Loucy (cell line): ENCODE results near the gene GLB1L.

Experiments
- H2AFZ ChIP-seq: fragments of 200-600 bp; sonication (generic); 2 replicates; pipeline ENCODE4 v1.6.0; 2016; ENCODE audit warnings: antibody characterized with exemption, mild to moderate bottlenecking, low read length, moderate library complexity
- H3F3A ChIP-seq: fragments of 200-600 bp; 2 replicates; pipeline ENCODE4 v1.6.0; 2016; ENCODE audit warnings: antibody characterized with exemption, low read depth, mild to moderate bottlenecking
- H3K27me3 ChIP-seq: fragments of 200-600 bp; sonication (generic); 2 replicates; pipeline ENCODE4 v1.6.1; 2014; ENCODE audit warnings: low read length, mild to moderate bottlenecking; ENCODE audit not compliant: insufficient read depth, poor library complexity, severe bottlenecking
- H3K36me3 ChIP-seq: fragments of 200-600 bp; sonication (generic); 2 replicates; pipeline ENCODE4 v1.6.1; 2016; ENCODE audit warnings: low read length; ENCODE audit not compliant: insufficient read depth
- H3K4me1 ChIP-seq: fragments of 200-600 bp; sonication (generic); 2 replicates; pipeline ENCODE4 v1.5.1; 2014; ENCODE audit warnings: low read length, mild to moderate bottlenecking; ENCODE audit not compliant: insufficient read depth, poor library complexity, severe bottlenecking
- H3K4me2 ChIP-seq: fragments of 200-600 bp; sonication (generic); 2 replicates; pipeline ENCODE4 v1.6.0; 2014; ENCODE audit warnings: antibody characterized with exemption, low read length, low read depth, mild to moderate bottlenecking; ENCODE audit not compliant: poor library complexity, severe bottlenecking
- H3K4me3 ChIP-seq: fragments of 200-600 bp; sonication (generic); 2 replicates; pipeline ENCODE4 v1.5.1; 2014; ENCODE audit warnings: low read length, mild to moderate bottlenecking, mixed read lengths; ENCODE audit not compliant: poor library complexity, severe bottlenecking
- H3K79me2 ChIP-seq: fragments of 200-600 bp; sonication (generic); 2 replicates; pipeline ENCODE4 v1.6.1; 2014; ENCODE audit warnings: low read length; ENCODE audit not compliant: insufficient read depth
- H3K9ac ChIP-seq: fragments of 200-600 bp; sonication (generic); 2 replicates; pipeline ENCODE4 v1.6.0; 2014; ENCODE audit warnings: mild to moderate bottlenecking, low read depth, low read length, moderate library complexity; ENCODE audit not compliant: poor library complexity, severe bottlenecking
- H3K9me2 ChIP-seq: fragments of 200-600 bp; sonication (generic); replicated peaks from 2 replicates; pipeline ENCODE4 v1.6.1; 2016; ENCODE audit warnings: low read depth, low read length, mixed read lengths
- H3K9me3 ChIP-seq: fragments of 200-600 bp; sonication (generic); 2 replicates; pipeline ENCODE4 v1.6.1; 2014; ENCODE audit warnings: mild to moderate bottlenecking, antibody characterized with exemption, low read length, low read depth; ENCODE audit not compliant: insufficient read depth
- H4K20me1 ChIP-seq: fragments of 200-600 bp; sonication (generic); 2 replicates; pipeline ENCODE4 v1.6.0; 2014; ENCODE audit warnings: antibody characterized with exemption, low read length, mild to moderate bottlenecking; ENCODE audit not compliant: insufficient read depth, poor library complexity, severe bottlenecking
- EZH2phosphoT487 ChIP-seq: fragments of 200-600 bp; IDR thresholded peaks from 2 replicates; pipeline ENCODE4 v1.6.1; 2018; ENCODE audit warnings: antibody characterized with exemption, mild to moderate bottlenecking, moderate library complexity, borderline replicate concordance
- TF ChIP-seq, protein P1 (sequence below): fragments of 200-600 bp; sonication (generic); conservative IDR thresholded peaks from 2 replicates; pipeline ENCODE4 v1.5.1; 2014; ENCODE audit warnings: mild to moderate bottlenecking, antibody characterized with exemption, low read length

GLB1L gene

DNA sequence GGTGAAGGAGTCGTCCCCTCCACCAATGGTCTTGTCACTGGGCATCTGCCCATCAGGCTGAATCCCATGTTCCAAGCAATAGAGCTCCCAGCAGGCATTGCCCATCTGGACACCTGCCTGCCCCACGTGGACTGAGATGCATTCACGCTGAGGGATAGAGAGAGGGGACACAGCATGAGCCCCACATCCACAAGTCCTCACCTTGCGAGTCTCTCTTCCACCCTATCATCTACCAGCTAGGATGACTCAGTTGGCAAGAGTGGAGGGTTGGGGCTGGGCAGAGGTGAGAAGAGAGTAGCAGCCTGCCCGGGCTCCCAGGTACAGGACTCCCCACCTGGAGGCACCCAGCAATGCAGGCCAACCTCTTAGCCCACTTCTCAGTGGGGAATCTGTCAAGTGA, 6.8 kb upstream of the GLB1L start:
- H3K9me2 ChIP-seq = no peaks in the 10 kb centered on the region
- peaks cover 45% of the 10 kb centered on the region for H3K27me3 ChIP-seq
- peaks cover 15% of the 10 kb centered on the region for H4K20me1 ChIP-seq
- H3K79me2 ChIP-seq = no peaks in the 10 kb centered on the region
- H3K9ac ChIP-seq = peak overlapping the region; percentile 47
- no peaks in the 10 kb centered on the region for H3F3A ChIP-seq
- no peaks in the 10 kb centered on the region for H3K36me3 ChIP-seq
- H2AFZ ChIP-seq = no peak overlapping the region
- no peaks in the 10 kb centered on the region for H3K9me3 ChIP-seq
- TF ChIP-seq, protein P1, sequence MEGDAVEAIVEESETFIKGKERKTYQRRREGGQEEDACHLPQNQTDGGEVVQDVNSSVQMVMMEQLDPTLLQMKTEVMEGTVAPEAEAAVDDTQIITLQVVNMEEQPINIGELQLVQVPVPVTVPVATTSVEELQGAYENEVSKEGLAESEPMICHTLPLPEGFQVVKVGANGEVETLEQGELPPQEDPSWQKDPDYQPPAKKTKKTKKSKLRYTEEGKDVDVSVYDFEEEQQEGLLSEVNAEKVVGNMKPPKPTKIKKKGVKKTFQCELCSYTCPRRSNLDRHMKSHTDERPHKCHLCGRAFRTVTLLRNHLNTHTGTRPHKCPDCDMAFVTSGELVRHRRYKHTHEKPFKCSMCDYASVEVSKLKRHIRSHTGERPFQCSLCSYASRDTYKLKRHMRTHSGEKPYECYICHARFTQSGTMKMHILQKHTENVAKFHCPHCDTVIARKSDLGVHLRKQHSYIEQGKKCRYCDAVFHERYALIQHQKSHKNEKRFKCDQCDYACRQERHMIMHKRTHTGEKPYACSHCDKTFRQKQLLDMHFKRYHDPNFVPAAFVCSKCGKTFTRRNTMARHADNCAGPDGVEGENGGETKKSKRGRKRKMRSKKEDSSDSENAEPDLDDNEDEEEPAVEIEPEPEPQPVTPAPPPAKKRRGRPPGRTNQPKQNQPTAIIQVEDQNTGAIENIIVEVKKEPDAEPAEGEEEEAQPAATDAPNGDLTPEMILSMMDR = no peak
- TF ChIP-seq EZH2phosphoT487 = no peak
- peak overlapping the region; percentile 85 for H3K4me2 ChIP-seq
- peaks cover 60% of the 10 kb centered on the region for H3K4me1 ChIP-seq
- H3K4me3 ChIP-seq = peak overlapping the region; percentile 73

GRCh38 chr2:219251656-219252055, 6.4 kb upstream of the GLB1L start:
- Histone ChIP-seq H2AFZ (no peak overlapping the region), H3K9me2 (no peaks in the 10 kb centered on the region), H3K4me2 (peak overlapping the region; percentile 85), H3K27me3 (peaks cover 45% of the 10 kb centered on the region), H3K36me3 (no peaks in the 10 kb centered on the region), H3F3A (no peaks in the 10 kb centered on the region), H3K9me3 (no peaks in the 10 kb centered on the region), H3K79me2 (peaks cover 2% of the 10 kb centered on the region; the same call in 1 of the 2 replicates), H3K4me1 (peaks cover 64% of the 10 kb centered on the region), H3K4me3 (no peak overlapping the region), H4K20me1 (peaks cover 17% of the 10 kb centered on the region), H3K9ac (no peak overlapping the region)
- TF ChIP-seq EZH2phosphoT487 = no peak

GRCh38 chr2:219250049-219250781, 5.0 kb upstream of the GLB1L start:
- Histone ChIP-seq H3K36me3 (no peaks in the 10 kb centered on the region), H3K27me3 (peaks cover 35% of the 10 kb centered on the region), H4K20me1 (peaks cover 27% of the 10 kb centered on the region), H3F3A (no peaks in the 10 kb centered on the region), H3K9me3 (no peaks in the 10 kb centered on the region), H2AFZ (no peak overlapping the region), H3K4me3 (peak overlapping the region; percentile 46), H3K9ac (peak overlapping the region; percentile 25), H3K4me1 (peaks cover 73% of the 10 kb centered on the region), H3K9me2 (no peaks in the 10 kb centered on the region), H3K79me2 (peaks cover 15% of the 10 kb centered on the region), H3K4me2 (peak overlapping the region; percentile 78)
- TF ChIP-seq EZH2phosphoT487 = no peak
- TF ChIP-seq, protein P1 = no peak
